Erythroblast (primary cell): Measurements from ENCODE around the gene ADAP1.

Experiments
- DNase-seq, 2 experiments: peaks; one replicate each; lab custom pipeline; 2025; lab: John Stamatoyannopoulos, UW
- GATA1 ChIP-seq: IDR thresholded peaks from 2 replicates; pipeline ENCODE4 v1.6.1; 2011; ENCODE audit warnings: low read depth, mild to moderate bottlenecking, control low read depth, low read length, moderate library complexity
- POLR2A ChIP-seq: IDR thresholded peaks from 2 replicates; pipeline ENCODE4 v1.6.1; 2011; ENCODE audit warnings: mild to moderate bottlenecking, low read length

Gene ADAP1

GRCh38 chr7:992709-993607 is 38.5 kb upstream of the ADAP1 start:
- no peak for TF ChIP-seq GATA1
- TF ChIP-seq POLR2A = no peak
- peak; percentile 95 to 98 for DNase-seq

- no peak for DNase-seq
- no peak for TF ChIP-seq POLR2A
- TF ChIP-seq GATA1 = no peak
Observed at GRCh38 chr7:991729-992656, 37.5 kb upstream of the ADAP1 start.

- no peak for TF ChIP-seq GATA1
- no peak for TF ChIP-seq POLR2A
- DNase-seq = no peak
Observed at GRCh38 chr7:990933-991728, 36.7 kb upstream of the ADAP1 start.

- DNase-seq = no peak
- TF ChIP-seq GATA1 = no peak
- no peak for TF ChIP-seq POLR2A
Observed at GRCh38 chr7:990352-990932, 36.0 kb upstream of the ADAP1 start.

- TF ChIP-seq GATA1 (no peak), POLR2A (no peak)
- no peak for DNase-seq
Observed at GRCh38 chr7:988963-989529, 34.6 kb upstream of the ADAP1 start.

- DNase-seq = no peak
- no peak for TF ChIP-seq POLR2A
- TF ChIP-seq GATA1 = no peak
Observed at GRCh38 chr7:988426-988911, 34.0 kb upstream of the ADAP1 start.

GRCh38 chr7:987909-988308 is 33.4 kb upstream of the ADAP1 start:
- no peak for DNase-seq
- TF ChIP-seq GATA1 (no peak), POLR2A (no peak)

GRCh38 chr7:986766-987751 is 32.6 kb upstream of the ADAP1 start:
- no peak for DNase-seq
- no peak for TF ChIP-seq GATA1
- TF ChIP-seq POLR2A = no peak

GRCh38 chr7:985915-986741 is 31.6 kb upstream of the ADAP1 start:
- TF ChIP-seq GATA1 (no peak), POLR2A (no peak)
- peak; percentile 52 to 70 for DNase-seq

GRCh38 chr7:985127-985416 is 30.6 kb upstream of the ADAP1 start:
- TF ChIP-seq GATA1 = no peak
- TF ChIP-seq POLR2A = no peak
- DNase-seq = no peak
